Fibroblast of villous mesenchyme (primary cell): ENCODE data around the gene CRABP2. TPM values are rescaled to one million over a fixed set of nuclear protein-coding genes. Genes with fewer than 3 reads are reported as not detected.
A peak's percentile ranks its signal among the peaks of the same experiment; 100 is the strongest.

ENCODE experiments used
- DNase-seq: peaks from one replicate; pipeline ENCODE4 v3.0.0-alpha.2; 2010; ENCODE audit warnings: low read depth
- H3K4me3 ChIP-seq: 2 replicates; pipeline ENCODE4 v1.5.1; 2011; ENCODE audit warnings: low read depth, mild to moderate bottlenecking, low read length
- CTCF ChIP-seq: IDR thresholded peaks from 2 replicates; pipeline ENCODE4 v1.5.1; 2012; ENCODE audit warnings: low read depth, mild to moderate bottlenecking, low read length; ENCODE audit not compliant: insufficient read depth
- total RNA-seq: library from RNA; depleted of rRNA; stranded (reverse); fragments of >200 nt; gene quantifications from 2 replicates; pipeline ENCODE4 v1.2.3, GENCODE V29; 2012

Gene CRABP2
- total RNA-seq, 1 donor: 80.7 TPM

GRCh38 chr1:156680056-156680455, 25.3 kb downstream of the CRABP2 start:
- no peak overlapping the region for H3K4me3 ChIP-seq
- no peak for TF ChIP-seq CTCF
- DNase-seq: no peak

- peak; percentile 92 for TF ChIP-seq CTCF
- peak overlapping the region; percentile 54 for H3K4me3 ChIP-seq
- DNase-seq: peak; percentile 86
These were observed 27.5 kb downstream of the CRABP2 start for GRCh38 chr1:156677616-156678596.

- DNase-seq: peak; percentile 54
- H3K4me3 ChIP-seq: peak within 1 kb of the TSS; percentile 54
- no peak for TF ChIP-seq CTCF
These were observed 28.4 kb downstream of the CRABP2 start, which contains the start of gene NES for GRCh38 chr1:156676820-156677615. Gene NES (minus strand): TSS chr1:156677407. CDS start chr1:156677264, 143 bp downstream.

- TF ChIP-seq CTCF: no peak
- DNase-seq: no peak
- H3K4me3 ChIP-seq: peak overlapping the region; percentile 49
These were observed 29.1 kb downstream of the CRABP2 start for GRCh38 chr1:156676114-156676819.

GRCh38 chr1:156675210-156676113, 29.9 kb downstream of the CRABP2 start:
- DNase-seq: no peak
- no peak for TF ChIP-seq CTCF
- peak overlapping the region; percentile 49 for H3K4me3 ChIP-seq
